Gastrocnemius medialis (tissue), 4 donors: ENCODE measurements around the gene FALEC. TPM values are rescaled to one million over a fixed set of nuclear protein-coding genes. Genes with fewer than 3 reads are reported as not detected.

Source experiments
- ATAC-seq, 2 donors: fragments of 150-250 bp; one replicate each; pipeline ENCODE4 v1.9.1; 2016
- DNase-seq, 2 donors: peaks; one replicate each; pipeline ENCODE4 v3.0.0-alpha.2; 2019
- H3K27ac ChIP-seq, 4 donors: fragments of 200-600 bp; sonication (generic); 1 replicate in 1 of 4; 2 replicates in 3 of 4; pipeline ENCODE4 v1.5.1; 2016 to 2018; ENCODE audit warnings: mild to moderate bottlenecking in 2 of 4, moderate library complexity in 1 of 4
- H3K27me3 ChIP-seq, 3 donors: fragments of 200-600 bp; sonication (generic) in 2 of 3; 1 replicate in 1 of 3; 2 replicates in 2 of 3; pipeline versions ENCODE4 v1.5.1 to v1.6.0; 2016 to 2019; ENCODE audit warnings: mild to moderate bottlenecking in 1 of 3, moderate library complexity in 1 of 3
- H3K36me3 ChIP-seq, 2 donors: fragments of 200-600 bp; sonication (generic) in 1 of 2; one replicate each; pipeline ENCODE4 v1.5.1; 2017 to 2018
- H3K4me1 ChIP-seq, 2 donors: fragments of 200-600 bp; sonication (generic) in 1 of 2; one replicate each; pipeline ENCODE4 v1.5.1; 2016 to 2017; ENCODE audit warnings: mild to moderate bottlenecking in 2 of 2
- H3K4me3 ChIP-seq, 4 donors: fragments of 200-600 bp; sonication (generic) in 3 of 4; 1 replicate in 1 of 4; 2 replicates in 3 of 4; pipeline ENCODE4 v1.5.1; 2016 to 2019; ENCODE audit warnings: mild to moderate bottlenecking in 2 of 4
- H3K9me3 ChIP-seq, 3 donors: fragments of 200-600 bp; sonication (generic) in 2 of 3; 1 replicate in 1 of 3; 2 replicates in 2 of 3; pipeline ENCODE4 v1.5.1; 2016 to 2019
- CTCF ChIP-seq, 5 experiments: fragments of 450-650 bp in 3 of 5; fragments of 200-600 bp in 2 of 5; sonication (generic) in 2 of 5; IDR thresholded peaks in 4 of 5; conservative IDR thresholded peaks in 1 of 5; 1 replicate in 4 of 5; 2 replicates in 1 of 5; pipeline ENCODE4 v1.5.1; 2016 to 2019; ENCODE audit warnings: antibody characterized with exemption in 5 of 5, mild to moderate bottlenecking in 3 of 5, moderate library complexity in 3 of 5
- POLR2A ChIP-seq, 2 donors: fragments of 450-650 bp; IDR thresholded peaks; one replicate each; pipeline ENCODE4 v1.6.1; 2017; ENCODE audit warnings: antibody characterized with exemption in 2 of 2, mild to moderate bottlenecking in 2 of 2, moderate library complexity in 2 of 2
- in situ Hi-C, 4 donors: fragments of 200-750 bp; cut with MboI; loops; one replicate each; pipeline versions ENCODE4 v1.15.0 to v1.8.0; 2017; ENCODE audit warnings: low sequenced_read_pairs in 4 of 4
- intact Hi-C: fragments of 100-400 bp; cut with DNase I; formaldehyde crosslinking; loops from one replicate; pipeline ENCODE4 v1.15.1; 2023; ENCODE audit warnings: low total_unique reads
- total RNA-seq, 4 donors: library from RNA; depleted of rRNA; stranded (reverse); fragments of >200 nt; gene quantifications; one replicate each; pipeline versions ENCODE4 v1.1.0 to v1.2.3, GENCODE V29; 2016

The FALEC gene
- total RNA-seq, 4 donors from 2014 or later = not detected

DNA sequence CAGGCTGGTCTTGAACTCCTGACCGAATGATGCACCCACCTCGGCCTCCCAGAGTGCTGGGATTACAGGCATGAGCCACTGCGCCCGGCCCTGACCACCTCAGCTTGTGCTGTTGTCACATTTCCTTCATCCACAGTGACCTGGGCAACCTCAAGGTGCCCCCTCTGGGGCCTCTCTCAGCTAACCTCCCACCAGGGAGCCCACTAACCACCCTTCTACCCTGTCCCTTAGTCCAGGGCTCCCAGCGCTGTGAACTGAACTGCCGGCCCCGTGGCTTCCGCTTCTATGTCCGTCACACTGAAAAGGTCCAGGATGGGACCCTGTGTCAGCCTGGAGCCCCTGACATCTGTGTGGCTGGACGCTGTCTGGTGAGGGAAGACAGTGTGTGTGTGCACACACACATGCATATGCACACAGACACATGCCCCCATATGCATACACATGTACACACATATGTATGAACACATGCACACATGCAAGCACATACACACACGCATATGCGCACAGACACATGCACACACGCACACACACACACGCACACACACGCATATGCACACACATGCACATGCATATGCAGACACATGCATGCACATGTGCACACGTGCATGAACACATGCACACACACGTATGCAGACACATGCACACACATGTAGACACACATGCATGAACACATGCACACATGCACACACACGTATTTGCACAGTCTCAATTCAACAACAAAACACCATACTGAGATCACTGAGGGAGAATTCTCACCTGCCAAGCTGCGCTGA lies 39.8 kb downstream of the FALEC start:
- Histone ChIP-seq H3K27ac (no peak overlapping the region), H3K4me3 (no peak overlapping the region), H3K9me3 (no peaks in the 10 kb centered on the region), H3K4me1 (peaks cover 36 to 41% of the 10 kb centered on the region in 2 donors), H3K27me3 (no peaks in the 10 kb centered on the region), H3K36me3 (no peaks in the 10 kb centered on the region)
- ATAC-seq (no peak), DNase-seq (no peak)
- in situ Hi-C loops (loop anchor here in 1 of 4 donors (5.0 kb wide), 1 partner anchor 67 kb away; no protein-coding TSS in a partner anchor), intact Hi-C loops (no loop called here)
- TF ChIP-seq POLR2A (IDR thresholded peaks at IDR 0.05) (no peak), CTCF (IDR thresholded peaks at IDR 0.05 in 4 of 5, conservative IDR thresholded peaks at IDR 0.05 in 1 of 5) (no peak)

- H3K27me3 ChIP-seq = no peaks in the 10 kb centered on the region
- H3K4me1 ChIP-seq = peaks cover 40 to 41% of the 10 kb centered on the region in 2 donors
- no peak overlapping the region for H3K4me3 ChIP-seq
- ATAC-seq (no peak), DNase-seq (no peak)
- no peaks in the 10 kb centered on the region for H3K36me3 ChIP-seq
- H3K9me3 ChIP-seq = no peaks in the 10 kb centered on the region
- TF ChIP-seq CTCF (IDR thresholded peaks at IDR 0.05 in 4 of 5, conservative IDR thresholded peaks at IDR 0.05 in 1 of 5) = no peak
- TF ChIP-seq POLR2A (IDR thresholded peaks at IDR 0.05) = no peak
- in situ Hi-C loops = loop anchor here in 1 of 4 donors (5.0 kb wide), 1 partner anchor 66 kb away; no protein-coding TSS in a partner anchor
- H3K27ac ChIP-seq = no peak overlapping the region
- intact Hi-C loops = no loop called here
Measured at GRCh38 chr1:150555971-150556865, 40.7 kb downstream of the FALEC start.

- intact Hi-C loops = no loop called here
Measured at GRCh38 chr1:150557065-150557600, 41.6 kb downstream of the FALEC start.

More at GRCh38 chr1:150557065-150557600, 41.6 kb downstream of the FALEC start:
- H3K9me3 ChIP-seq = no peaks in the 10 kb centered on the region
- no peak overlapping the region for H3K27ac ChIP-seq
- ATAC-seq (no peak), DNase-seq (no peak)
- H3K4me3 ChIP-seq = no peak overlapping the region
- peaks cover 35 to 36% of the 10 kb centered on the region in 2 donors for H3K4me1 ChIP-seq
- no peaks in the 10 kb centered on the region for H3K27me3 ChIP-seq
- no peaks in the 10 kb centered on the region for H3K36me3 ChIP-seq
- TF ChIP-seq CTCF (IDR thresholded peaks at IDR 0.05 in 4 of 5, conservative IDR thresholded peaks at IDR 0.05 in 1 of 5) (no peak), POLR2A (IDR thresholded peaks at IDR 0.05) (no peak)
- in situ Hi-C loops = loop anchor here in 1 of 4 donors (5.0 kb wide), 1 partner anchor 65 kb away; no protein-coding TSS in a partner anchor
